GM12878 (cell line): ENCODE results near the gene PHKA1.
"Not testable (repeated sequence)": the region's sequence is repeated elsewhere in the genome, so short reads cannot be mapped to it uniquely, and the experiment has no call there.

Experiments
- CBFB ChIP-seq: IDR thresholded peaks from 2 replicates; pipeline ENCODE4 v1.6.1; 2016; ENCODE audit warnings: antibody characterized with exemption, low read depth
- CEBPB ChIP-seq, 2 experiments: fragments of 150-350 bp in 1 of 2; IDR thresholded peaks; 2 replicates each; pipeline ENCODE4 v1.6.1; 2012 to 2014; ENCODE audit warnings: low read depth in 2 of 2, low read length in 2 of 2, borderline replicate concordance in 1 of 2, inconsistent platforms in 1 of 2
- DPF2 ChIP-seq: fragments of 450-650 bp; IDR thresholded peaks from 2 replicates; pipeline ENCODE4 v1.6.1; 2017; ENCODE audit warnings: mild to moderate bottlenecking
- KDM1A ChIP-seq: fragments of 200-600 bp; sonication (generic); IDR thresholded peaks from 2 replicates; pipeline ENCODE4 v1.6.1; 2016; ENCODE audit warnings: borderline replicate concordance
- MTA2 ChIP-seq: fragments of 450-650 bp; IDR thresholded peaks from 2 replicates; pipeline ENCODE4 v1.6.1; 2016; ENCODE audit warnings: low read depth, mild to moderate bottlenecking, moderate library complexity
- POLR2AphosphoS2 ChIP-seq: IDR thresholded peaks from 2 replicates; pipeline ENCODE4 v1.6.1; 2011; ENCODE audit warnings: low read depth, mild to moderate bottlenecking, low read length, improper control_type of control experiment, moderate library complexity
- POLR2AphosphoS5 ChIP-seq: IDR thresholded peaks from 2 replicates; pipeline ENCODE4 v1.6.1; 2011; ENCODE audit warnings: mild to moderate bottlenecking, low read length, inconsistent platforms
- PRDM15 ChIP-seq: fragments of 450-650 bp; formaldehyde crosslinking; IDR thresholded peaks from 2 replicates; pipeline ENCODE4 v1.4.0; 2020; ENCODE audit warnings: mild to moderate bottlenecking, moderate library complexity
- RBBP5 ChIP-seq: fragments of 200-600 bp; sonication (generic); conservative IDR thresholded peaks from 2 replicates; pipeline ENCODE4 v1.6.1; 2016
- SREBF2 ChIP-seq: IDR thresholded peaks from 2 replicates; pipeline ENCODE4 v1.6.1; 2012; ENCODE audit warnings: mild to moderate bottlenecking, low read length

DNA sequence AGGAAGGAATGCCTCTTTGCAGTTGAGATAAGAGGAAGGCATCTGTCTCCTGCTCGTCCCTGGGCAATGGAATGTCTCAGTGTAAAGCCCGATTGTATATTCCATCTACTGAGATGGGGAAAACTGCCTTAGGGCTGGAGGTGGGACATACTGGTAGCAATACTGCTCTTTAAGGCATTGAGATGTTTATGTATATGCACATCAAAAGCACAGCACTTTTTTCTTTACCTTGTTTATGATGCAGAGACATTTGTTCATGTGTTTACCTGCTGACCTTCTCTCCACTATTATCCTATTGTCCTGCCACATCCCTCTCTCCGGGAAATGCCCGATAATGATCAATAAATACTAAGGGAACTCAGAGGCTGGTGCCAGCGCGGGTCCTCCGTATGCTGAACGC lies 19.5 kb upstream of the PHKA1 start:
- TF ChIP-seq KDM1A; POLR2AphosphoS5; POLR2AphosphoS2; DPF2; MTA2; SREBF2; PRDM15 (CRISPR knock-in tag); RBBP5; CEBPB (IDR thresholded peaks at IDR 0.05; ENCODE audit: borderline replicate concordance in 1 of 2, low read depth in 2 of 2, low read length in 2 of 2); CBFB: not testable (repeated sequence)
